HepG2 (cell line): ENCODE results near the gene TLDC2. TPM values are rescaled to one million over a fixed set of nuclear protein-coding genes. Genes with fewer than 3 reads are reported as not detected.

ENCODE experiments used
- BHLHE40 ChIP-seq: IDR thresholded peaks from 2 replicates; pipeline ENCODE4 v1.6.1; 2011; ENCODE audit warnings: low read length, improper control_type of control experiment
- CBX1 ChIP-seq: IDR thresholded peaks from one replicate; pipeline ENCODE4 v1.6.1; 2016; ENCODE audit warnings: antibody characterized with exemption, low read depth
- CBX5 ChIP-seq: sonication (generic); formaldehyde crosslinking; IDR thresholded peaks from 2 replicates; pipeline ENCODE4 v1.4.0; 2020; ENCODE audit warnings: missing genetic modification reagents, borderline replicate concordance
- FOXP4 ChIP-seq: sonication (generic); formaldehyde crosslinking; IDR thresholded peaks from 2 replicates; pipeline ENCODE4 v1.4.0; 2020; ENCODE audit warnings: missing genetic modification reagents
- MAX ChIP-seq: IDR thresholded peaks from 2 replicates; pipeline ENCODE4 v1.6.1; 2012; ENCODE audit warnings: inconsistent platforms
- MLX ChIP-seq: IDR thresholded peaks from 2 replicates; pipeline ENCODE4 v1.6.1; 2016
- PAXIP1 ChIP-seq: sonication (generic); formaldehyde crosslinking; conservative IDR thresholded peaks from 2 replicates; pipeline ENCODE4 v1.4.0; 2020; ENCODE audit warnings: mild to moderate bottlenecking, missing genetic modification reagents, moderate library complexity
- PRPF4 ChIP-seq: fragments of 200-400 bp; formaldehyde crosslinking; IDR thresholded peaks from 2 replicates; pipeline ENCODE4 v1.6.1; 2016; ENCODE audit warnings: low read length, low read depth; ENCODE audit not compliant: poor library complexity, severe bottlenecking
- SP1 ChIP-seq, 2 experiments: fragments of 450-650 bp in 1 of 2; sonication (generic) in 1 of 2; formaldehyde crosslinking in 1 of 2; IDR thresholded peaks; 2 replicates each; pipeline versions ENCODE4 v1.4.0 to v1.6.1; 2016 to 2020; ENCODE audit warnings: missing genetic modification reagents in 1 of 2
- STAG1 ChIP-seq: sonication (generic); formaldehyde crosslinking; IDR thresholded peaks from 2 replicates; pipeline ENCODE4 v1.4.0; 2020; ENCODE audit warnings: missing genetic modification reagents
- ZNF274 ChIP-seq: sonication (generic); formaldehyde crosslinking; IDR thresholded peaks from 2 replicates; pipeline ENCODE4 v1.5.1; 2020; ENCODE audit warnings: mild to moderate bottlenecking, missing genetic modification reagents
- ZNF574 ChIP-seq: sonication (generic); formaldehyde crosslinking; IDR thresholded peaks from 2 replicates; pipeline ENCODE4 v1.4.0; 2020; ENCODE audit warnings: missing genetic modification reagents
- ZNF580 ChIP-seq: IDR thresholded peaks from 2 replicates; pipeline ENCODE4 v1.6.1; 2016; ENCODE audit warnings: low read depth, borderline replicate concordance
- polyA plus RNA-seq, 8 experiments: library from polyadenylated mRNA; depleted of rRNA in 3 of 8; stranded (reverse) in 7 of 8; unstranded in 1 of 8; fragments of >200 nt; fragmentation: Illumina TruSeq in 4 of 8; extraction: Trizol in 4 of 8; gene quantifications; 2 replicates each; pipeline versions ENCODE4 v1.2.1 to v1.2.3, GENCODE V29; 2011 to 2016; ENCODE audit warnings: low read depth in 4 of 8, missing spikeins in 1 of 8, mixed read lengths in 1 of 8; ENCODE audit not compliant: insufficient read depth in 1 of 8
- total RNA-seq, 5 experiments: library from RNA; depleted of rRNA; stranded (reverse); fragments of >200 nt; fragmentation: Illumina TruSeq; extraction: Trizol; gene quantifications; 2 replicates each; pipeline ENCODE4 v1.2.3, GENCODE V29; 2016; ENCODE audit warnings: low read depth in 1 of 5

Gene TLDC2
- total and polyA plus RNA-seq, 2 of the 13 experiments (the other 11 are each of a cell fraction or from before 2014, with no cell fraction given) = 1.5 to 1.6 TPM

- TF ChIP-seq ZNF574 (CRISPR knock-in tag) (peak; percentile 28; the same call in 1 of the 2 replicates), FOXP4 (CRISPR knock-in tag) (no peak), CBX5 (CRISPR knock-in tag) (peak; percentile 86; the same call in 1 of the 2 replicates), ZNF274 (CRISPR knock-in tag) (peak; percentile 66; the same call in 1 of the 2 replicates), ZNF580 (CRISPR knock-in tag) (peak; percentile 81; the same call in 1 of the 2 replicates), MLX (no peak), STAG1 (CRISPR knock-in tag) (peak; percentile 88), BHLHE40 (peak; percentile 53; the same call in 1 of the 2 replicates), CBX1 (peak; percentile 42), PRPF4 (no peak), SP1 (IDR thresholded peaks at IDR 0.05) (no peak), SP1 (CRISPR knock-in tag; IDR thresholded peaks at IDR 0.05) (peak; percentile 47; the same call in 1 of the 2 replicates), MAX (peak; percentile 50; the same call in 1 of the 2 replicates), PAXIP1 (CRISPR knock-in tag) (0 out of 2 replicates have a peak, but pooled peaks have one; percentile 24)
Observed at GRCh38 chr20:36836591-36837269, 39.2 kb upstream of the TLDC2 start (continued).
